Measurements from ENCODE around the gene SLC39A13. TPM values are rescaled to one million over a fixed set of nuclear protein-coding genes. Genes with fewer than 3 reads are reported as not detected.
A peak's percentile ranks its signal among the peaks of the same experiment; 100 is the strongest.

SLC39A13 gene
- total RNA-seq, 4 donors from 2014 or later, result 68.8 to 218 (median 78.9) TPM

- H3K27ac ChIP-seq, result no peak overlapping the region
- peaks cover 0 to 33% (median 7%) of the 10 kb centered on the region in 3 donors for H3K4me1 ChIP-seq
- no peaks in the 10 kb centered on the region for H3K36me3 ChIP-seq
- no peak for ATAC-seq
- H3K9me3 ChIP-seq, result no peaks in the 10 kb centered on the region
- no peaks in the 10 kb centered on the region for H3K27me3 ChIP-seq
- TF ChIP-seq EP300 (IDR thresholded peaks at IDR 0.05) (no peak), POLR2AphosphoS5 (IDR thresholded peaks at IDR 0.05) (no peak), POLR2A (IDR thresholded peaks at IDR 0.05) (no peak), CTCF (IDR thresholded peaks at IDR 0.05) (no peak)
- 60 to 100% methylated on average over 1 of the region's 3 CpGs for WGBS, 2 donors (ENCODE audit: low coverage in 1 of 2)
- no peak overlapping the region for H3K4me3 ChIP-seq
Measured at GRCh38 chr11:47403571-47403970, 4.8 kb upstream of the SLC39A13 start.

- 51% methylated on average over 8 of the region's 12 CpGs; no CpG with 5 or more reads in 1 of the 2 donors for WGBS, 2 donors (ENCODE audit: low coverage in 1 of 2)
- Histone ChIP-seq H3K27ac (peak overlapping the region; percentile 85 to 96 (median 94)), H3K9me3 (no peaks in the 10 kb centered on the region), H3K27me3 (no peaks in the 10 kb centered on the region), H3K4me3 (peak overlapping the region; percentile 41 to 89), H3K4me1 (peaks cover 0 to 47% (median 27%) of the 10 kb centered on the region in 3 donors), H3K36me3 (peaks cover 0 to 22% of the 10 kb centered on the region in 2 donors)
- ATAC-seq, result no peak
- TF ChIP-seq CTCF (IDR thresholded peaks at IDR 0.05) (peak in 2 of 4 experiments; percentile 19 to 21), EP300 (IDR thresholded peaks at IDR 0.05) (no peak), POLR2AphosphoS5 (IDR thresholded peaks at IDR 0.05) (peak; percentile 47), POLR2A (IDR thresholded peaks at IDR 0.05) (no peak)
Measured at GRCh38 chr11:47406896-47407745, 1.3 kb upstream of the SLC39A13 start.

- Histone ChIP-seq H3K9me3 (no peaks in the 10 kb centered on the region), H3K4me1 (peaks cover 0 to 60% (median 34%) of the 10 kb centered on the region in 3 donors), H3K27me3 (no peaks in the 10 kb centered on the region), H3K27ac (peak overlapping the region; percentile 82 to 96 (median 94)), H3K36me3 (peaks cover 0 to 37% of the 10 kb centered on the region in 2 donors), H3K4me3 (peak overlapping the region; percentile 73 to 89)
- 0 to 2% methylated on average over 7 to 20 of the region's 50 CpGs for WGBS, 2 donors (ENCODE audit: low coverage in 1 of 2)
- peak; percentile 9 for ATAC-seq
- TF ChIP-seq POLR2A (IDR thresholded peaks at IDR 0.05) (no peak), POLR2AphosphoS5 (IDR thresholded peaks at IDR 0.05) (peak; percentile 55)
Measured at GRCh38 chr11:47408598-47409439, 429 bp downstream of the SLC39A13 start.

GRCh38 chr11:47409440-47410369 is 1.3 kb downstream of the SLC39A13 start:
- Histone ChIP-seq H3K36me3 (peaks cover 0 to 46% of the 10 kb centered on the region in 2 donors), H3K9me3 (no peaks in the 10 kb centered on the region), H3K4me1 (peaks cover 0 to 69% (median 43%) of the 10 kb centered on the region in 3 donors), H3K4me3 (peak overlapping the region; percentile 73 to 89), H3K27ac (peak overlapping the region; percentile 82 to 96 (median 94)), H3K27me3 (no peaks in the 10 kb centered on the region)
- TF ChIP-seq POLR2A (IDR thresholded peaks at IDR 0.05) (no peak), POLR2AphosphoS5 (IDR thresholded peaks at IDR 0.05) (no peak), EP300 (IDR thresholded peaks at IDR 0.05) (no peak), CTCF (IDR thresholded peaks at IDR 0.05) (no peak)
- 62 to 68% methylated on average over 7 to 20 of the region's 31 CpGs for WGBS, 2 donors (ENCODE audit: low coverage in 1 of 2)
- ATAC-seq, result no peak

Measured in gastroesophageal sphincter (tissue), 4 donors.